SK-N-SH (cell line): ENCODE results near the gene PTPDC1.
A peak's percentile ranks its signal among the peaks of the same experiment; 100 is the strongest.

Experiments
- EP300 ChIP-seq, 2 experiments: IDR thresholded peaks; 2 replicates each; pipeline versions ENCODE4 v1.4.0 to v1.6.1; 2012; ENCODE audit warnings: borderline replicate concordance in 1 of 2, low read depth in 1 of 2, low read length in 1 of 2
- EZH2phosphoT487 ChIP-seq: fragments of 200-600 bp; sonication (generic); IDR thresholded peaks from 2 replicates; pipeline ENCODE4 v1.6.1; 2017; ENCODE audit warnings: low read depth, mixed run types, mild to moderate bottlenecking, antibody characterized with exemption, moderate library complexity, borderline replicate concordance
- FOSL2 ChIP-seq: IDR thresholded peaks from 2 replicates; pipeline ENCODE4 v1.4.0; 2012; ENCODE audit warnings: low read depth, mild to moderate bottlenecking, moderate library complexity, borderline replicate concordance
- GABPA ChIP-seq: IDR thresholded peaks from 2 replicates; pipeline ENCODE4 v1.4.0; 2012; ENCODE audit warnings: low read depth, mild to moderate bottlenecking
- MXI1 ChIP-seq: IDR thresholded peaks from 2 replicates; pipeline ENCODE4 v1.6.1; 2012; ENCODE audit warnings: mild to moderate bottlenecking, low read depth, low read length, improper control_type of control experiment
- POLR2AphosphoS5 ChIP-seq: IDR thresholded peaks from 2 replicates; pipeline ENCODE4 v1.6.1; 2012; ENCODE audit warnings: low read depth, low read length
- REST ChIP-seq: IDR thresholded peaks from 2 replicates; pipeline ENCODE4 v1.6.1; 2012; ENCODE audit warnings: mild to moderate bottlenecking, low read depth, low read length, moderate library complexity
- SMC3 ChIP-seq: IDR thresholded peaks from 2 replicates; pipeline ENCODE4 v1.6.1; 2012; ENCODE audit warnings: low read depth, low read length, improper control_type of control experiment
- TAF1 ChIP-seq: IDR thresholded peaks from 2 replicates; pipeline ENCODE4 v1.6.1; 2012; ENCODE audit warnings: low read depth, mild to moderate bottlenecking, low read length, moderate library complexity, borderline replicate concordance
- TCF12 ChIP-seq: IDR thresholded peaks from 2 replicates; pipeline ENCODE4 v1.4.0; 2012
- TEAD4 ChIP-seq: IDR thresholded peaks from 2 replicates; pipeline ENCODE4 v1.4.0; 2012; ENCODE audit warnings: mild to moderate bottlenecking, borderline replicate concordance; ENCODE audit not compliant: insufficient read depth
- YY1 ChIP-seq: IDR thresholded peaks from 2 replicates; pipeline ENCODE4 v1.4.0; 2012; ENCODE audit warnings: low read depth, mild to moderate bottlenecking
- TF ChIP-seq, protein P1 (sequence below): fragments of 200-600 bp; sonication (generic); IDR thresholded peaks from 2 replicates; pipeline ENCODE4 v1.6.1; 2017; ENCODE audit warnings: antibody characterized with exemption, mild to moderate bottlenecking, moderate library complexity

- TF ChIP-seq MXI1 (no peak), EP300 (IDR thresholded peaks at IDR 0.05; ENCODE audit: borderline replicate concordance in 1 of 2, low read depth in 1 of 2, low read length in 1 of 2) (peak in 1 of 2 experiments; percentile 46; a peak in 1 of 4 replicates), POLR2AphosphoS5 (no peak), SMC3 (no peak), TCF12 (no peak), GABPA (no peak), REST (no peak), FOSL2 (no peak), TAF1 (no peak), TEAD4 (no peak), EZH2phosphoT487 (no peak), YY1 (no peak)
- TF ChIP-seq, protein P1, sequence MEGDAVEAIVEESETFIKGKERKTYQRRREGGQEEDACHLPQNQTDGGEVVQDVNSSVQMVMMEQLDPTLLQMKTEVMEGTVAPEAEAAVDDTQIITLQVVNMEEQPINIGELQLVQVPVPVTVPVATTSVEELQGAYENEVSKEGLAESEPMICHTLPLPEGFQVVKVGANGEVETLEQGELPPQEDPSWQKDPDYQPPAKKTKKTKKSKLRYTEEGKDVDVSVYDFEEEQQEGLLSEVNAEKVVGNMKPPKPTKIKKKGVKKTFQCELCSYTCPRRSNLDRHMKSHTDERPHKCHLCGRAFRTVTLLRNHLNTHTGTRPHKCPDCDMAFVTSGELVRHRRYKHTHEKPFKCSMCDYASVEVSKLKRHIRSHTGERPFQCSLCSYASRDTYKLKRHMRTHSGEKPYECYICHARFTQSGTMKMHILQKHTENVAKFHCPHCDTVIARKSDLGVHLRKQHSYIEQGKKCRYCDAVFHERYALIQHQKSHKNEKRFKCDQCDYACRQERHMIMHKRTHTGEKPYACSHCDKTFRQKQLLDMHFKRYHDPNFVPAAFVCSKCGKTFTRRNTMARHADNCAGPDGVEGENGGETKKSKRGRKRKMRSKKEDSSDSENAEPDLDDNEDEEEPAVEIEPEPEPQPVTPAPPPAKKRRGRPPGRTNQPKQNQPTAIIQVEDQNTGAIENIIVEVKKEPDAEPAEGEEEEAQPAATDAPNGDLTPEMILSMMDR = no peak
Observed at GRCh38 chr9:94100152-94100879, 16.1 kb downstream of the PTPDC1 start.
